Osteocyte (in vitro differentiated cells): ENCODE measurements around the gene HMX1. TPM values are rescaled to one million over a fixed set of nuclear protein-coding genes. Genes with fewer than 3 reads are reported as not detected.
A peak's percentile ranks its signal among the peaks of the same experiment; 100 is the strongest.

Experiments used
- DNase-seq: peaks from one replicate; pipeline ENCODE4 v3.0.0; 2021; ENCODE audit warnings: mixed read lengths; ENCODE audit not compliant: unreplicated experiment; ENCODE audit errors: extremely low spot score
- H3K27ac Mint-ChIP-seq: one replicate; pipeline ENCODE4 v1.8.0; 2021; ENCODE audit warnings: mild to moderate bottlenecking, mixed read lengths; ENCODE audit not compliant: unreplicated experiment
- H3K27me3 Mint-ChIP-seq: one replicate; pipeline ENCODE4 v1.8.0; 2021; ENCODE audit warnings: mixed read lengths; ENCODE audit not compliant: unreplicated experiment
- H3K36me3 Mint-ChIP-seq: one replicate; pipeline ENCODE4 v1.8.0; 2021; ENCODE audit warnings: mixed read lengths; ENCODE audit not compliant: unreplicated experiment
- H3K4me1 Mint-ChIP-seq: one replicate; pipeline ENCODE4 v1.8.0; 2021; ENCODE audit warnings: mixed read lengths; ENCODE audit not compliant: unreplicated experiment
- H3K4me3 Mint-ChIP-seq: one replicate; pipeline ENCODE4 v1.8.0; 2021; ENCODE audit warnings: mild to moderate bottlenecking, moderate library complexity, mixed read lengths; ENCODE audit not compliant: unreplicated experiment
- H3K9me3 Mint-ChIP-seq: one replicate; pipeline ENCODE4 v1.8.0; 2021; ENCODE audit warnings: mixed read lengths; ENCODE audit not compliant: unreplicated experiment
- total RNA-seq: library from RNA; stranded (reverse); gene quantifications from 2 replicates; pipeline ENCODE4 v1.2.1, GENCODE V29; 2021
- TF ChIP-seq, protein P1 (sequence below): fragments of 200-600 bp; sonication (generic); IDR thresholded peaks from 2 replicates; pipeline ENCODE4 v1.5.0; 2021; ENCODE audit warnings: antibody characterized with exemption, mild to moderate bottlenecking, moderate library complexity

Gene HMX1
- total RNA-seq, 1 donor from 2014 or later = 3.5 TPM

DNA sequence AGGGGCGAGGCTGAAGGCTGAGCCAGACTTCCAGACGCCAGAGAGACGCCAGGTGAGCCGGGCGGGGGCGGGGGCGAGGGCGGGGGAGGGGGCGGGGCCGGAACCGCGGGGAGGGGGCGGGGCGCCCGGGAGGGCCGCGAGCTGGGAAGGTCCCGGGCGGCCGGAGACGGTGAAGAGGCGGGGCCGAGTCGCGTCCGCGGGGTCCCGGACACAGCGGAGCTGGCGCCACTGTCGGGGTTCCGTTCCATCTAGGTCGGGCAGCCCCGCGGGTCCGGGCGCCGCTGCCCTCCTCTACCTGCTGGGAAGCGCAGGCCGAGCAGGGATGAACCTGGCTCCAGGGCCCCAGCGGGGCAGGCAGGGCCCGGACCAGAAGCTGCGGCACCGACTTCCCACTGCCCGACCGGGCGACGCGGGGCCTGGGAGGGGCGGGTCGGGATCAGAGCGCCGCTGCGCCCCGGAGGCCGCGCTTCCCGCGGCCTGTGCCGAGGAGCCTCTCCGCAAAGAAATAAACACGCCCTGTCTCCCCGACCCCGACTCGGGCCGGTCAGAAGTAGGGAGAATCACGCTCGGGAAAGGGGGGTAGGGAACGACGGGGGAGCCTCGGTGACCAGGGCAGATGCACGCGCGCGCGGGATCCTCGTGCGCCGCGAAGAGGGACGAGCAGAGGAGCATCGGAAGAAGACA, 10.6 kb downstream of the HMX1 start:
- TF ChIP-seq, protein P1, sequence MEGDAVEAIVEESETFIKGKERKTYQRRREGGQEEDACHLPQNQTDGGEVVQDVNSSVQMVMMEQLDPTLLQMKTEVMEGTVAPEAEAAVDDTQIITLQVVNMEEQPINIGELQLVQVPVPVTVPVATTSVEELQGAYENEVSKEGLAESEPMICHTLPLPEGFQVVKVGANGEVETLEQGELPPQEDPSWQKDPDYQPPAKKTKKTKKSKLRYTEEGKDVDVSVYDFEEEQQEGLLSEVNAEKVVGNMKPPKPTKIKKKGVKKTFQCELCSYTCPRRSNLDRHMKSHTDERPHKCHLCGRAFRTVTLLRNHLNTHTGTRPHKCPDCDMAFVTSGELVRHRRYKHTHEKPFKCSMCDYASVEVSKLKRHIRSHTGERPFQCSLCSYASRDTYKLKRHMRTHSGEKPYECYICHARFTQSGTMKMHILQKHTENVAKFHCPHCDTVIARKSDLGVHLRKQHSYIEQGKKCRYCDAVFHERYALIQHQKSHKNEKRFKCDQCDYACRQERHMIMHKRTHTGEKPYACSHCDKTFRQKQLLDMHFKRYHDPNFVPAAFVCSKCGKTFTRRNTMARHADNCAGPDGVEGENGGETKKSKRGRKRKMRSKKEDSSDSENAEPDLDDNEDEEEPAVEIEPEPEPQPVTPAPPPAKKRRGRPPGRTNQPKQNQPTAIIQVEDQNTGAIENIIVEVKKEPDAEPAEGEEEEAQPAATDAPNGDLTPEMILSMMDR = no peak
- Mint-ChIP-seq H3K9me3 (no peaks in the 10 kb centered on the region), H3K27ac (no peak overlapping the region), H3K36me3 (no peaks in the 10 kb centered on the region), H3K4me3 (peak overlapping the region; percentile 40), H3K4me1 (peaks cover 6% of the 10 kb centered on the region), H3K27me3 (peaks cover 50% of the 10 kb centered on the region)
- no peak for DNase-seq

DNA sequence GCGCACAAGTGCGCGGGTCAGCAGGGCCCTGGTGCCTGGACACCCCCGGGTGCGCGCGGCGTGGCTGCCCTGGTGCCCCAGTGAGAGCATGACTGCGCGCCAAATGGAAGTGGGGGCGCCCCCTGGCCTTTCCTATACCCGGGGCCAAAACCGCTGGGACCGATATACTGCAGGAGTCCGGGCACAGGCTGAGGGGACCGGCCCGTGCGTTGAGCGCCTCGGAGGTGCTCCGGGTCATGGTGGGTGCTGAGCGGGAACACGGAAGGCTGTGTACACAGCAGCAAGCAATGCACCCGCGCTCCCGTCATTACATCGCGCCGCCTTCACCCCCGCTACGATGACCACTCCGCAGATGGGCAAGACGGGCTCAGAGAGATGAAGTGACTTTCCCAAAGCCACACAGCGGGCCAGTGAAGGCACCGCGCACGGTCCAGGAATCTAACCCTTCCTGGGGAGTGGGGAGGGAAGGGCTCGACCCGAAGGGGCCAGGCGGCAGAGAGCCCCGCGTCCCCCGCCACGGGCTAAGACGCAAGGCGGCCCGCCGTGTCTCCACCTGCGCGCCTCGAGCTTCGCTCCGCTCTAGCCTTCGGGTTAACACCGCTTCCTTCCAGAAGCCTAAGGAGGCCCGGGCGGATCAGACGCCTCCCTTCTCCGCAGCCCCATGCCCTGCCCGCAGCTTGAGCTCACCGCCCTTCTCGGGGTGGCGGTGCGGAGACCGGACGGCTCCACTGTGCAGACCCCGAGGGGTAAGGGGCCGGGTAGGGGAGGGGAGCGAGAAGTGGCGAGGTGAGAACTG, 11.3 kb downstream of the HMX1 start:
- Mint-ChIP-seq H3K4me1 (peaks cover 6% of the 10 kb centered on the region), H3K9me3 (no peaks in the 10 kb centered on the region), H3K27ac (no peak overlapping the region), H3K36me3 (no peaks in the 10 kb centered on the region), H3K4me3 (no peak overlapping the region), H3K27me3 (peaks cover 57% of the 10 kb centered on the region)
- DNase-seq = no peak
- TF ChIP-seq, protein P1 = no peak

DNA sequence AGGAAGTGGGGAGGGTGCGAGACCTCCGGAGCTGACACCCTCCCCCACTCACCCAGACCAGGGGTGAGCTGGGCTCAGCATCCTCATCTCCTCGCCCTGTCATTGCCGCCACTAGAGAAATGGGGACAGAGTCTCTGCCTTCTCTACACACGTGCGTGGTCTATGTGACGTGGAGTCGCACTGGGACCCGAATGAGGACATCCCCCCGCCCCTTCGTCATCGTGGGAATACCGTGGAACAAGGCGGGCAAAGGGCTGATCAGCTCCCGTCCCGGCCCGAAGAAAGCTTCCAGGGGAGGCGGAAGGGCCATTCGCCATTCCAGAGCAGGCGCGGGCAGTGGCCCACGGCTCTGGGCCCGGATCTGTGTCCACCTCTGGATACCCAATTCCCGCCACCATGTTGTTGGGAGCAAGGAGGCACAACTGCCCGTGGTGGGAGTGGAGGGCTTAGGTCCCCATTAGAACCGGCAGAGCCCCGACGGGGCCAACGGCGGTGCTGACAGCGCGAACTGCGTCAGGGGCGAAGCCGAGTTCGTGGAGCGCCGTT, 12.0 kb downstream of the HMX1 start:
- H3K27ac Mint-ChIP-seq = no peak overlapping the region
- DNase-seq = no peak
- H3K4me3 Mint-ChIP-seq = peak overlapping the region; percentile 18
- no peaks in the 10 kb centered on the region for H3K36me3 Mint-ChIP-seq
- TF ChIP-seq, protein P1 = no peak
- peaks cover 62% of the 10 kb centered on the region for H3K27me3 Mint-ChIP-seq
- no peaks in the 10 kb centered on the region for H3K9me3 Mint-ChIP-seq
- H3K4me1 Mint-ChIP-seq = peaks cover 6% of the 10 kb centered on the region

DNA sequence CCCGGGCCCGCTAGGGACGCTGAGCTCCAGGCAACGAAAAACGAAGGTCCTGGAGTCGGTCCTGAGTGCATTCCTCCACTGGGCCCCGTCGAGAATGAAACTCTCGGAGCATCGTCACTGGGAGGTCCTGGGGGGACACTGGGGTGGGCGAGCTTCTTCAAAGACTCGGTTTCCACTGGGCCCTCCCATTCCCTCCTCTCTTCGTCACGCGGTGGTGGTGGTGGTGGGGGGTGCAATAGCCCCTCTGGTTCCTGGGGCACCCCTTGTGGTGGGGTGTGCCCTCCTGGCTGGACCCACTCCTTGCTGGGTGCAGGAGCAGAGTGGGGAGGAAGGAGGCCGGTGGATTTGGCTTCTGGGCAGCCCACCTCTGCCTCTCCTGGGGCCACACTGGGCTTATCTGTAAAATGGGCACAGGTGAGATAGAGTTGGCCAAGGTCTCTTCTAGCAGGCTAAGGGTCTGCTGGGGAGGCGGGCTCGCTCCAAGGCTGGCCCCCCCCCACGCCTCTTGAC, 12.9 kb downstream of the HMX1 start:
- Mint-ChIP-seq H3K36me3 (no peaks in the 10 kb centered on the region), H3K27me3 (peaks cover 66% of the 10 kb centered on the region), H3K4me1 (peaks cover 6% of the 10 kb centered on the region), H3K27ac (no peak overlapping the region), H3K9me3 (no peaks in the 10 kb centered on the region), H3K4me3 (no peak overlapping the region)
- no peak for DNase-seq
- TF ChIP-seq, protein P1 = no peak
